AG10803 (cell line): ENCODE results near the gene ARHGEF39.

Experiments
- DNase-seq: peaks from one replicate; pipeline ENCODE4 v3.0.0; 2010; ENCODE audit warnings: low read depth
- H3K4me3 ChIP-seq: 2 replicates; pipeline ENCODE4 v1.5.1; 2011; ENCODE audit warnings: mild to moderate bottlenecking, low read length, control low read depth
- TF ChIP-seq, protein P1 (sequence below): conservative IDR thresholded peaks from 2 replicates; pipeline ENCODE4 v1.5.1; 2011; ENCODE audit warnings: mild to moderate bottlenecking, low read length, control low read depth, inconsistent platforms

ARHGEF39 gene

GRCh38 chr9:35708146-35708545 lies 43.2 kb upstream of the ARHGEF39 start:
- no peak overlapping the region for H3K4me3 ChIP-seq
- TF ChIP-seq, protein P1, sequence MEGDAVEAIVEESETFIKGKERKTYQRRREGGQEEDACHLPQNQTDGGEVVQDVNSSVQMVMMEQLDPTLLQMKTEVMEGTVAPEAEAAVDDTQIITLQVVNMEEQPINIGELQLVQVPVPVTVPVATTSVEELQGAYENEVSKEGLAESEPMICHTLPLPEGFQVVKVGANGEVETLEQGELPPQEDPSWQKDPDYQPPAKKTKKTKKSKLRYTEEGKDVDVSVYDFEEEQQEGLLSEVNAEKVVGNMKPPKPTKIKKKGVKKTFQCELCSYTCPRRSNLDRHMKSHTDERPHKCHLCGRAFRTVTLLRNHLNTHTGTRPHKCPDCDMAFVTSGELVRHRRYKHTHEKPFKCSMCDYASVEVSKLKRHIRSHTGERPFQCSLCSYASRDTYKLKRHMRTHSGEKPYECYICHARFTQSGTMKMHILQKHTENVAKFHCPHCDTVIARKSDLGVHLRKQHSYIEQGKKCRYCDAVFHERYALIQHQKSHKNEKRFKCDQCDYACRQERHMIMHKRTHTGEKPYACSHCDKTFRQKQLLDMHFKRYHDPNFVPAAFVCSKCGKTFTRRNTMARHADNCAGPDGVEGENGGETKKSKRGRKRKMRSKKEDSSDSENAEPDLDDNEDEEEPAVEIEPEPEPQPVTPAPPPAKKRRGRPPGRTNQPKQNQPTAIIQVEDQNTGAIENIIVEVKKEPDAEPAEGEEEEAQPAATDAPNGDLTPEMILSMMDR: no peak
- DNase-seq: no peak

DNA sequence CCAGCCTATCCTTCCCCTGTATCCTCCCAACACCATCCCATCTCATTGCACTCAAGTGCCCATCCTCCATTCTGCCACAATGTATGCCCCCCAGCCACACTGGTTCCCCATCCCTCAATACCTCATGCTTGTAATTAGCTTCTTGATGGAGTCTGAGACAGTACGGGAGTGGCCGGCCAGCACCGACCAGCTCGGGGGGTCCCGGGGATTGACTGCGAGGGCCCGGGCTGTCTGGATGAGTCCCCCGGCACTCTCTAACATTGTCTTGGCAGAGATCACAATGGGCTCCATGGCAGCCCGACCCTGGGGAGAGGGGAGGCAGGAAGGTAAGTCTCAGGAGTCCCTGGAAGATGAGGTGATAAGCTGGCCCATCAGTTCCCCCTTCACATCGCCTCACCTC lies 42.0 kb upstream of the ARHGEF39 start:
- DNase-seq: no peak
- TF ChIP-seq, protein P1: no peak
- no peak overlapping the region for H3K4me3 ChIP-seq

DNA sequence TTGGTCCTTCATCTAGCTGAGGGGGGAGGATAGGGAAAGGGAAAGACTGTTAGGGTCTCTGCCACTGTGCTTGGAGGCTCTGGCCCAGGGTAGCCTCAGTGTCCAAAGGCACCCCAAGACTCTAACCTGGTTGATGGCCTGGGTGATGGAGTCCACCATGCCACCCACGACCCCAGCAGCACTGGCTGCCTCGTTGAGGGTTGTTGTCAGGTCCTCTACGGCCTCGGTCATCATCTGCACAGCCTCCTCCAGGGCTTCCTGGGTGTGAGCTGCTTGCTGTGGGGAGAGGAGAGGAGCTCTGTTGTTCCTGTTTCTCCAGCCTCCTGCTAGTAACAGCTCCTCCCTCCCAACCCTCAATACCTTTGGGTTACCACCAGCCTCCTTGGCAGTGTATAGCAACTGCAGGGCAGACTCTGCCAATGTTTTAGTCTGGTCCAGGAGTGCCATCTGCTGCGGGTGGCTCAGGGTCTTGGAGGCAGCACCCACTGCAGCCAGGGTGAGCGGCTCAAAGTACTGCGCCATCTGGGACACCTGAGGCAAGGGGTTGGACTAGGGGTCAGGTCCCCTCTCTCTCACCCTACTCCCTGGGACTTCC lies 40.9 kb upstream of the ARHGEF39 start:
- TF ChIP-seq, protein P1: no peak
- H3K4me3 ChIP-seq: no peak overlapping the region
- DNase-seq: no peak

DNA sequence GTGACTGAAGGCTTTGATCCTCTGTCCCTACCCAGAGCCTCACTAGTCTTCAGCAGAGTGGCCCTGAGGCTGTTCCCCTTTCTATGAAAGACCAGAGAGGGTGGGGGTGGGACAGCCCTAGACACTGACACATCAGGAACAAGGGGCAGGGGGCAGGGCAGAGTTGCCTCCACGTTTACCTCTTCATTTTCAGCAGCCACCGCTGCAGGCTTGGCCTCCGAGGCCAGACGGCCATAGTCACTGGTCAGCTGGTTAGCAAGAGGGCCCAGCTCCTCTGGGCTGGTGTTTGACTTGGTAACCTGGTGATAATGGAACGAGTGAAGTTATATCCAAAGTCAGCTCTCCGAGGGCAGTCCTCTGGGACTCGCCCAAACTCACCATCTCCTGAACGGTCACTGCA lies 40.4 kb upstream of the ARHGEF39 start:
- TF ChIP-seq, protein P1: no peak
- H3K4me3 ChIP-seq: no peak overlapping the region
- DNase-seq: no peak

DNA sequence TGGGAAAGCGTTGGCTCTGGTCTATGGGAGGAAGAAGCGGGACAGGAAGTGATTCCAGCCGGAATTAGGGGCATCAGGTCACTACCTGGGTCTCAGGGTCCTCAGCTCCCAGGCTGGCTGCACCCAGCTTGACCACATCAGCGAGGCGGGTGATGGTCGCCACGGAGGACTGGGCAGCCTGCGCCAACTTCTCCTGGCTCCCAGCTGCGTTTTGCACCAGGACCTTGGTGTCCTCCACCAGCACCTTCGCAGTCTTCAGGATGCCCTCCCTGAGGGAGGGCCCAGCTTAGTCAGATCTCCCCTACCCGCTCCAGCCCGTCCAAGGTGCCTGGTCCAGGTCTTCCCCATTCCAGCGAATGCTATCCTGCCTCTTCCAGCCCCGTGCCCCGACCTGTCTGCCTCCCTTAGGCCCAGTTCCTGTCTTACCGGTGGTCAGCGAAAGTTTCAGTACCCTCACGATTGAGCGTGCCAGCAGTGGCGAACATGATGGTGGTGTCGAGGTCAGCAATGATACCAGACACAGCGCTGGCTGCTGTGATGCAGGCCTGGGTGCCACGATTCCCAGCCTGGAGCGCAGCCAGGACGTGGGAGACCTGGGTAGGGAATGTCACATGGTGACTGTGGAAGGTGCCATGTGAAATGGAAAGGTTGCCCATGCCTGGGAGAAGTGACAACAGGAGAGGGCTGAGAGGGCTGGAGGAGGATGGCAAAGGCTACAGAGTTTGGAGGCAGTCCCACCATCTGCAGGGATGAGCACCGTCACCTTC lies 39.1 kb upstream of the ARHGEF39 start:
- H3K4me3 ChIP-seq: no peak overlapping the region

GRCh38 chr9:35702696-35703095 lies 37.7 kb upstream of the ARHGEF39 start:
- no peak for DNase-seq
- TF ChIP-seq, protein P1: no peak
- no peak overlapping the region for H3K4me3 ChIP-seq

More for the DNA sequence above, 39.1 kb upstream of the ARHGEF39 start:
- DNase-seq: no peak
- TF ChIP-seq, protein P1: no peak

DNA sequence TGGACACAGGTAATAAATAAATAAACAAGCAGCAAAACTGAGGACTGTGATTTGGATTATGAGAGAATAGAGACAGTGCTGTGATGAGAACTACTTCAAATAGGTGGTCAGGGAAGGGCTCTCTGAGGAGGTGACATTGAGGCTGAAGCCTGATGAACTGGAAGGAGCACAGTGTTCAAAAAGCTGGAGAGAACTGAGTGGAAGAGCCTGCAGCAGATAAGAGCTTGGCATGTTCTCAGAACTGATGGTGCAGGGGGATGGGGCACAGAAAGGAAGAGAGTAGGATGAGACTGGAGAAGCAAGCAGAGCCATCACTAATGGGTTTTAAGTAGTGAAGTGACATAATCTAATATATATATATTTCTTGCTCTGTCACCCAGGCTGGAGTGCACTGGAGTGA lies 35.9 kb upstream of the ARHGEF39 start:
- no peak overlapping the region for H3K4me3 ChIP-seq
- TF ChIP-seq, protein P1: no peak

More for the DNA sequence above, 35.9 kb upstream of the ARHGEF39 start:
- DNase-seq: no peak
